GM18505 (cell line): ENCODE measurements around the gene EDEM1.
"Not testable (repeated sequence)": the region's sequence is repeated elsewhere in the genome, so short reads cannot be mapped to it uniquely, and the experiment has no call there.

ENCODE experiments used
- ATAC-seq: cut with Tn5 transposase; IDR thresholded peaks from one replicate; pipeline ENCODE4 v1.9.1; 2021; ENCODE audit not compliant: unreplicated experiment
- POLR2A ChIP-seq: IDR thresholded peaks from 4 replicates; pipeline ENCODE4 v1.6.1; 2011; ENCODE audit warnings: borderline replicate concordance; ENCODE audit not compliant: insufficient read depth, insufficient read length; ENCODE audit errors: extremely low read depth

Gene EDEM1

GRCh38 chr3:5187156-5187919 is at the start of gene EDEM1:
TSS of gene EDEM1 (plus strand) at chr3:5187707. CDS start at chr3:5187806, 99 bp downstream.
- peak; percentile 84 for ATAC-seq
- TF ChIP-seq POLR2A = peak; percentile 62

- TF ChIP-seq POLR2A = no peak
- no peak for ATAC-seq
Measured at GRCh38 chr3:5138214-5138981, 49.1 kb upstream of the EDEM1 start.

GRCh38 chr3:5140230-5140621 is 47.3 kb upstream of the EDEM1 start:
- peak; percentile 38 for ATAC-seq
- TF ChIP-seq POLR2A = no peak

GRCh38 chr3:5140839-5141238 is 46.7 kb upstream of the EDEM1 start:
- no peak for TF ChIP-seq POLR2A
- no peak for ATAC-seq

GRCh38 chr3:5141760-5142159 is 45.7 kb upstream of the EDEM1 start:
- no peak for TF ChIP-seq POLR2A

GRCh38 chr3:5143464-5143863 is 44.0 kb upstream of the EDEM1 start:
- TF ChIP-seq POLR2A = no peak
- no peak for ATAC-seq

More at GRCh38 chr3:5141760-5142159, 45.7 kb upstream of the EDEM1 start:
- no peak for ATAC-seq

- TF ChIP-seq POLR2A = no peak
- ATAC-seq = no peak
Measured at GRCh38 chr3:5144316-5144994, 43.1 kb upstream of the EDEM1 start.

- no peak for TF ChIP-seq POLR2A
- ATAC-seq = no peak
Measured at GRCh38 chr3:5145120-5145519, 42.4 kb upstream of the EDEM1 start.

GRCh38 chr3:5147152-5147551 is 40.4 kb upstream of the EDEM1 start:
- not testable (repeated sequence) for ATAC-seq

- ATAC-seq = no peak
- no peak for TF ChIP-seq POLR2A
Measured at GRCh38 chr3:5149306-5149880, 38.1 kb upstream of the EDEM1 start.

- ATAC-seq = peak; percentile 51
- TF ChIP-seq POLR2A = no peak
Measured at GRCh38 chr3:5151586-5151985, 35.9 kb upstream of the EDEM1 start.

- ATAC-seq = no peak
- TF ChIP-seq POLR2A = no peak
Measured at GRCh38 chr3:5153074-5153473, 34.4 kb upstream of the EDEM1 start.

- no peak for ATAC-seq
Measured at GRCh38 chr3:5155241-5155640, 32.3 kb upstream of the EDEM1 start.

GRCh38 chr3:5160321-5160720 is 27.2 kb upstream of the EDEM1 start:
- TF ChIP-seq POLR2A = no peak
- ATAC-seq = no peak

More at GRCh38 chr3:5155241-5155640, 32.3 kb upstream of the EDEM1 start:
- TF ChIP-seq POLR2A = no peak
